Iris pigment epithelial cell (primary cell): ENCODE measurements around the gene MANBA.
"Not testable (repeated sequence)": the region's sequence is repeated elsewhere in the genome, so short reads cannot be mapped to it uniquely, and the experiment has no call there.

Experiments used
- DNase-seq: peaks from one replicate; pipeline ENCODE4 v3.0.0-alpha.2; 2011; ENCODE audit warnings: low read depth

MANBA gene

DNA sequence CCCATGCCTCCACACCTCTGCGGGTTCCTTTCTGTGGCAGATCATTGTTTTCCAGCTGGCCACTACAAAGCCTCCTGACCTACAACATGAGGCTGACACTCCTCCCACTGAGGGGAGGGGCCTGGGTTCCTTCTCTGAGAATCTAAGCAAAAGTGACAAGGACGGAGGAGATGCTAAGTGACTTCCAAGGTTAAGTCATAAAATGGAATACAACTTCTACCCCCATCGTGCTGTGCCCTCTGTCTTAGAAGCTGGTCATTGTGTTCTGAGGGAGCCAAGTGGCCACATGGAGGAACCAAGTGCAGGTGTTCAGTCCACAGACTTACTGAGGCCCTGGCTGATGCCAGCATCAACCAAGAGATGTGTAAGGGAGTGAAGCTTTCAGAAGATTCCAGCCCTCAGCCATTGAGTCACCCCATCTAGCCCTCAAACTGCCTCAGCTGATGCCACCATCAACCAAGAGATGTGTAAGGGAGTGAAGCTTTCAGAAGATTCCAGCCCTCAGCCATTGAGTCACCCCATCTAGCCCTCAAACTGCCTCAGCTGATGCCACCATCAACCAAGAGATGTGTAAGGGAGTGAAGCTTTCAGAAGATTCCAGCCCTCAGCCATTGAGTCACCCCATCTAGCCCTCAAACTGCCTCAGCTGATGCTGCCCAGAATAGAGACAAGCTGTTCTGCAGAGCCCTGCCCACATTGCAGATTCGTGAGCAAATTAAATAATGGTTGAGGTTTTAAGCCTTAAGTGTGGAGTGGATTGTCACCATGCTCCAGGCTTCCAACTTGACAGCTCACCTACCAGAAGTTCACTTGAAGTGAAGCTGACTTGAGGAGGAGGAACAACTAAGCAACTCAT lies 140.8 kb downstream of the MANBA start:
- DNase-seq = not testable (repeated sequence)

DNA sequence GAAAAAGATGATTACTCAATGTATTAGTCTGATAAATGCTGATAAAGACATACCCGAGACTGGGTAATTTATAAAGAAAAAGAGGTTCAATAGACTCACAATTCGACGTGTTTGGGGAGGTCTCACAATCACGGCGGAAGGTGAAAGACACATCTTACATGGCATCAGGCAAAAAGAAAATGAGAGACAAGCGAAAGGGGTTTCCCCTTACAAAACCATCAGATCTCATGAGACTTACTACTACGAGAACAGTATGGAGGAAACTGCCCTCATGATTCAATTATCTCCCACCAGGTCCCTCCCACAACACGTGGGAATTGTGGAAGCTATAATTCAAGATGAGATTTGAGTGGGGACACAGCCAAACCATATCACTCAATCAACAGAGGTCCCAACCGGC lies 141.7 kb downstream of the MANBA start:
- not testable (repeated sequence) for DNase-seq

DNA sequence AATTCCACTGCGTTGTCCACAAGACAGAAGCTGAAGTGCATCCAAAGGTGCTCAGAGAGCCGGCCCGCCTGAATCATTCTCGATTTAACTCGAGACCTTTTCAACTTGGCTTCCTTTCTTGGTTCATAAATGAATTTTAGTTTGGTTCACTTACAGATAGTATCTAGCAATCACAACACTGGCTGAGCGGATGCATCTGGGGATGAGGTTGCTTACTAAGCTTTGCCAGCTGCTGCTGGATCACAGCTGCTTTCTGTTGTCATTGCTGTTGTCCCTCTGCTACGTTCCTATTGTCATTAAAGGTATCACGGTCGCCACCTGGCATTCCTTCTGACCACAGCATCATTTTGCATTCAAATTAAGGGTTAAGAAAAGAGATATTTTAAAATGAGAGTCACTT lies 144.1 kb downstream of the MANBA start:
- no peak for DNase-seq

DNA sequence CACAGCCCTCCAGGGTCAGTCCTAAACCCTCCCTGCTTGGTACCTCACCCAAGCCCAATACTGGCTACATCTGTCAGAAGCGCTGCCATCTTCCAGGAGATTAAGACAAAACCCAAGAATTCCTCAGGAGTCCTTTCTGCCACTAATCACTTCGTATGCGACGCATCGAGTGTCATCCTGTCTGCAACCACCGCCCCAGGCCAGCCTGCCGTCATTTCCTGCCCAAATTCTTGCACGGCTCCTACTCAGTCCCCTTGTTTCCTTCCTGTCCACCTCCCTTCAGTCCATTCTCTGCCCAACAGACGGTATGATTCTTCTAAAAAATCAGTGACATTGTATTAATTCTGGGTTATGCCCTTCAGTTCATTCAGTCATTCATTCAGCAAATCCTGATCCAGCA lies 146.0 kb downstream of the MANBA start:
- no peak for DNase-seq

- no peak for DNase-seq
These were observed 147.9 kb downstream of the MANBA start for GRCh38 chr4:102612824-102613366.

GRCh38 chr4:102612210-102612609 lies 148.6 kb downstream of the MANBA start:
- no peak for DNase-seq

- no peak for DNase-seq
These were observed 150.3 kb downstream of the MANBA start for GRCh38 chr4:102610476-102610875.

- no peak for DNase-seq
These were observed 150.8 kb downstream of the MANBA start for GRCh38 chr4:102610007-102610406.

DNA sequence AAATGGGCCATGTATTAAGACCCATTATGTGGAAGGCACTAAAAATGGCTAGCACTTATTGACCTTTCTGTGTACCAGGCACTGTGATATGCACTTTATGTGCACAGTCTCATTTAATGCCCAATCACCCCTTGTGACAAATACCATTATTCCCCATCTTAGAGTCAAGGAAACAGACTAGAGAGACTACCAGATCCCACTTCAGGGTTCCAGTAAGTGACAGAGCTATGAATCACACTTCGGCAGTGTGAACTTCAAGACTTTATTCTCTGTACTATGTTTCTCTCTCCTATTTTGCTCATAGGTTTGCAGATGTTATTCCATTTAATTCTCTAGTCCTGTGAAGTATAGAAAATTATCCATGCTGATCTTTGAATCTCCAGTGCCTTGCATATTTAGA lies 152.6 kb downstream of the MANBA start:
- DNase-seq = peak; percentile 54

GRCh38 chr4:102606846-102607450 lies 153.8 kb downstream of the MANBA start:
- no peak for DNase-seq

GRCh38 chr4:102606261-102606660 lies 154.5 kb downstream of the MANBA start:
- DNase-seq = peak; percentile 58

- no peak for DNase-seq
These were observed 156.4 kb downstream of the MANBA start for GRCh38 chr4:102604222-102604940.

- DNase-seq = no peak
These were observed 159.1 kb downstream of the MANBA start for GRCh38 chr4:102601586-102602227.

DNA sequence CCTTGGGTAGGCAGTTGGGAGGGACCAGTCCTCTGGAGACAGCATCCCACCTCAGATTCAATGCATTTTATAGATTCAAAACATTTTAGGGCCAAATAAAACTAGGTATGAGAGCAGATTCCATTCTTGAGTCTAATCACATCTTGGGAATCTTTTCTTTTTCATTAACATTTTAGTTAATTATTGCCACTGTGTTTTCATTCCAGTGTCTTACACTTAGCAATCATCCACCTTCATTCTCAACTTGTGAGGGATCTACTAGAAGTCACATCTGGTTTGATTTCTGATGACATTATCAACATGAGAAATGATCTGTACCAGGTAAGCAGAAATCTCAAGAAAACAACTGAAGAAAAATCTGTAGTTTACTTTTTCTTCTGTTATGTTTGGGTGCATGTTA lies 160.1 kb downstream of the MANBA start:
- DNase-seq = no peak

- peak; percentile 76 for DNase-seq
These were observed 160.9 kb downstream of the MANBA start for GRCh38 chr4:102599886-102600285.

GRCh38 chr4:102599455-102599854 lies 161.3 kb downstream of the MANBA start:
- DNase-seq = peak; percentile 80

GRCh38 chr4:102598762-102599374 lies 161.9 kb downstream of the MANBA start:
- DNase-seq = peak; percentile 73

- peak; percentile 48 for DNase-seq
These were observed 162.5 kb downstream of the MANBA start for GRCh38 chr4:102598086-102598761.

DNA sequence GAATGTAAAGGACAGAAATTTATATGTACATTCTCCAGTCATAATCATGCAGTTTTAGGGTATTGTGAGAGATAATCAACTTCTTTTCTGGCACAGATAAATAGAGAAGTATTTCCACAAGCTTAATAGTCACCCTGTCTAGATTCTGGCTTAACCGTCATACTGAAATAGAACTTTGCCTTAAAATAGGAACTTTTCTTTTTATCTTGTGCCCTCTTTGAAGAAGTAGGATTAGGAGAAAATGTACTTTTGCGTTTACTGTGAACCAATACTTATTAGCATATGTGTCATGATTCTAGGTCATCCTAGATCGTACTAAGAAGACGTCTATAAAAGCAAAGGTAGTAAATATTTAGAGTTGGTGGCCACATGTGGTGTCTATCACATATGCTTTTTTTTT lies 164.2 kb downstream of the MANBA start:
- DNase-seq = no peak

GRCh38 chr4:102594000-102594399 lies 166.8 kb downstream of the MANBA start:
- no peak for DNase-seq

DNA sequence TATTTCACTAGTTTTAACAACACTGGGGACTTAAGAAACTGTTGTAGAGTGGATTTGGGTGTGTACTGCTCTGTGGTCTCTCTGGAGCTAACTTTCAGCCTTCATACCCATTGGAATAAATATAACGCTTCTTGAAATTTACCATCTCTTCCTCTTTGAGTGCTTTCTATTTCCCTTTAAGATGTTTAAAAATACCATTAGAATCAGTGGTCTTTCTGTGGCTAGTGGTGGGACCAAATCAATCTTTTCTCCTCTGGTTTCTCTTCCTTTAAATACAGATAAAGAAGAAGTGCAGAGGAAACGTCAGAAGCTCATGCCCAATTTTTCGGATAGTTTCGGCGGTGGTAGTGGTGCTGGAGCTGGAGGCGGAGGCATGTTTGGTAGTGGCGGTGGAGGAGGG lies 167.6 kb downstream of the MANBA start:
- no peak for DNase-seq
